Transverse colon (tissue), 4 donors: ENCODE measurements around the gene SYNGR2. TPM values are rescaled to one million over a fixed set of nuclear protein-coding genes. Genes with fewer than 3 reads are reported as not detected.

ENCODE experiments used
- DNase-seq: peaks from one replicate; pipeline ENCODE4 v3.0.0-alpha.2; 2019
- H3K27ac ChIP-seq, 4 donors: fragments of 200-600 bp; sonication (generic); 2 replicates each; pipeline ENCODE4 v1.5.1; 2016 to 2018; ENCODE audit warnings: inconsistent platforms in 4 of 4
- H3K27me3 ChIP-seq: fragments of 200-600 bp; sonication (generic); 2 replicates; pipeline ENCODE4 v1.5.1; 2017; ENCODE audit warnings: inconsistent platforms
- H3K36me3 ChIP-seq, 4 donors: fragments of 200-600 bp; sonication (generic); 2 replicates each; pipeline ENCODE4 v1.5.1; 2017 to 2019; ENCODE audit warnings: inconsistent platforms in 4 of 4
- H3K4me1 ChIP-seq, 4 donors: fragments of 200-600 bp; sonication (generic); 2 replicates each; pipeline ENCODE4 v1.5.1; 2017 to 2020; ENCODE audit warnings: inconsistent platforms in 4 of 4
- H3K4me3 ChIP-seq, 4 donors: fragments of 200-600 bp; sonication (generic); 1 replicate in 1 of 4; 2 replicates in 3 of 4; pipeline versions ENCODE4 v1.5.1 to v1.6.1; 2017 to 2019; ENCODE audit warnings: inconsistent platforms in 4 of 4
- H3K9me3 ChIP-seq, 2 donors: fragments of 200-600 bp; sonication (generic); 2 replicates each; pipeline ENCODE4 v1.5.1; 2017 to 2019; ENCODE audit warnings: inconsistent platforms in 2 of 2
- CTCF ChIP-seq, 5 experiments: fragments of 200-600 bp in 3 of 5; fragments of 450-650 bp in 2 of 5; sonication (generic) in 3 of 5; IDR thresholded peaks; 1 replicate in 2 of 5; 2 replicates in 3 of 5; pipeline ENCODE4 v1.5.1; 2016 to 2017; ENCODE audit warnings: antibody characterized with exemption in 5 of 5, inconsistent platforms in 3 of 5, mild to moderate bottlenecking in 2 of 5, moderate library complexity in 1 of 5
- EP300 ChIP-seq: sonication (generic); formaldehyde crosslinking; IDR thresholded peaks from one replicate; pipeline ENCODE4 v1.6.1; 2017; ENCODE audit warnings: antibody characterized with exemption, low read depth
- POLR2A ChIP-seq: fragments of 450-650 bp; IDR thresholded peaks from one replicate; pipeline ENCODE4 v1.6.1; 2016; ENCODE audit warnings: antibody characterized with exemption, mild to moderate bottlenecking, moderate library complexity
- POLR2AphosphoS5 ChIP-seq, 3 donors: sonication (generic); formaldehyde crosslinking; IDR thresholded peaks; one replicate each; pipeline ENCODE4 v1.6.1; 2016; ENCODE audit warnings: antibody characterized with exemption in 3 of 3
- WGBS, 2 donors: methylation state at CpG; one replicate each; pipeline ENCODE4 v1.1.5; 2018; ENCODE audit warnings: low coverage in 1 of 2; 5-methylcytosine and 5-hydroxymethylcytosine counted together
- in situ Hi-C, 4 donors: fragments of 200-750 bp; cut with MboI; loops; one replicate each; pipeline versions ENCODE4 v1.15.0 to v1.15.1; 2017; ENCODE audit warnings: low sequenced_read_pairs in 3 of 4, low pct_ligation_motif_present in 1 of 4, low pct_unique_long_range_greater_than_20kb in 1 of 4
- intact Hi-C: fragments of 100-400 bp; cut with DNase I; formaldehyde crosslinking; loops from one replicate; pipeline ENCODE4 v1.15.1; 2023; ENCODE audit warnings: low total_unique reads
- total RNA-seq, 4 donors: library from RNA; depleted of rRNA; stranded (reverse); fragments of >200 nt; gene quantifications; one replicate each; pipeline ENCODE4 v1.1.0, GENCODE V29; 2016

SYNGR2 gene
- total RNA-seq, 4 donors from 2014 or later, result 102 to 121 (median 106) TPM

GRCh38 chr17:78121801-78122215 is 46.6 kb upstream of the SYNGR2 start:
- TF ChIP-seq POLR2AphosphoS5 (IDR thresholded peaks at IDR 0.05) (no peak), CTCF (IDR thresholded peaks at IDR 0.05) (no peak), EP300 (no peak), POLR2A (no peak)
- H3K27ac ChIP-seq, result peak overlapping the region; percentile 29 to 67 (median 52)
- H3K4me3 ChIP-seq, result no peak overlapping the region
- in situ Hi-C loops, result no loop called here
- no peaks in the 10 kb centered on the region for H3K27me3 ChIP-seq
- intact Hi-C loops, result no loop called here
- H3K36me3 ChIP-seq, result peaks cover 0 to 3% (median 0%) of the 10 kb centered on the region in 4 donors
- peaks cover 4 to 35% (median 18%) of the 10 kb centered on the region in 4 donors for H3K4me1 ChIP-seq
- H3K9me3 ChIP-seq, result no peaks in the 10 kb centered on the region
- 70% methylated on average over 11 of the region's 11 CpGs; no CpG with 5 or more reads in 1 of the 2 donors for WGBS, 2 donors
- DNase-seq, result no peak

- Histone ChIP-seq H3K27me3 (no peaks in the 10 kb centered on the region), H3K27ac (peak overlapping the region in 3 of 4 donors; percentile 29 to 67 (median 58)), H3K9me3 (no peaks in the 10 kb centered on the region), H3K36me3 (peaks cover 0 to 3% (median 0%) of the 10 kb centered on the region in 4 donors), H3K4me1 (peaks cover 4 to 38% (median 23%) of the 10 kb centered on the region in 4 donors), H3K4me3 (no peak overlapping the region)
- DNase-seq, result no peak
- in situ Hi-C loops (no loop called here), intact Hi-C loops (no loop called here)
- TF ChIP-seq CTCF (IDR thresholded peaks at IDR 0.05) (no peak), POLR2AphosphoS5 (IDR thresholded peaks at IDR 0.05) (no peak), EP300 (no peak), POLR2A (no peak)
- WGBS, 2 donors, result 87% methylated on average over 19 of the region's 23 CpGs; no CpG with 5 or more reads in 1 of the 2 donors
Observed at GRCh38 chr17:78122216-78122930, 46.0 kb upstream of the SYNGR2 start.

- no peaks in the 10 kb centered on the region for H3K9me3 ChIP-seq
- peaks cover 0 to 3% (median 0%) of the 10 kb centered on the region in 4 donors for H3K36me3 ChIP-seq
- peaks cover 4 to 38% (median 25%) of the 10 kb centered on the region in 4 donors for H3K4me1 ChIP-seq
Observed at GRCh38 chr17:78122931-78123249, 45.5 kb upstream of the SYNGR2 start.

More at GRCh38 chr17:78122931-78123249, 45.5 kb upstream of the SYNGR2 start:
- in situ Hi-C loops (no loop called here), intact Hi-C loops (no loop called here)
- WGBS, 2 donors, result 95% methylated on average over 4 of the region's 4 CpGs; no CpG with 5 or more reads in 1 of the 2 donors
- Histone ChIP-seq H3K27ac (peak overlapping the region in 1 of 4 donors; percentile 67), H3K27me3 (no peaks in the 10 kb centered on the region), H3K4me3 (no peak overlapping the region)
- DNase-seq, result no peak
- TF ChIP-seq EP300, result no peak
- TF ChIP-seq CTCF (IDR thresholded peaks at IDR 0.05), result no peak
- no peak for TF ChIP-seq POLR2AphosphoS5 (IDR thresholded peaks at IDR 0.05)
- TF ChIP-seq POLR2A, result no peak
